AG09309 (cell line): ENCODE measurements around the gene SLC6A19.

Experiments
- DNase-seq: peaks from one replicate; pipeline ENCODE4 v3.0.0-alpha.2; 2010; ENCODE audit warnings: low read depth
- H3K4me3 ChIP-seq: 2 replicates; pipeline ENCODE4 v1.5.1; 2011; ENCODE audit warnings: mild to moderate bottlenecking, low read depth, low read length, moderate library complexity; ENCODE audit not compliant: control insufficient read depth
- TF ChIP-seq, protein P1 (sequence below): IDR thresholded peaks from 2 replicates; pipeline ENCODE4 v1.5.1; 2011; ENCODE audit warnings: mild to moderate bottlenecking, low read depth, low read length, inconsistent platforms; ENCODE audit not compliant: insufficient read depth, control insufficient read depth; ENCODE audit errors: missing control alignments

SLC6A19 gene

DNA sequence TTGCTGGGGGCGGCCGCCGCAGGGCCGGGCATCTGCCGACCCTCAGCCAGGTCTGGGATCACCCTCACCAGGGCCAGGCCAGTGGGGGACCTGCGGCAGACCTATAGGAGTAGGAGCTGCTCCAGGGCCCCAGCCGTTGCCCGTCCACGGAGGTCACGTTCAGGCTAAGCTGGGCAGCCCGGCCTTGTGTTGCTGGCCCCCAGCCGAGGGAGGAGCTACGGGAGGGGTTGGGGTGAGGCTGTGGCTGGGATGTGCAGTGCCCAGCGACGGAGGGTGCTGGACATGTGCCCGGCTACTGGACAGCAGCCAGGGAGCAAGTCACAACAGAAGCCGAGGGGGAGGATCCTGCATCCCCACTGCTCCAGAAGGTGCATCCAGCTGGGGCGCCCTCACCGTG, 39.6 kb upstream of the SLC6A19 start:
- TF ChIP-seq, protein P1, sequence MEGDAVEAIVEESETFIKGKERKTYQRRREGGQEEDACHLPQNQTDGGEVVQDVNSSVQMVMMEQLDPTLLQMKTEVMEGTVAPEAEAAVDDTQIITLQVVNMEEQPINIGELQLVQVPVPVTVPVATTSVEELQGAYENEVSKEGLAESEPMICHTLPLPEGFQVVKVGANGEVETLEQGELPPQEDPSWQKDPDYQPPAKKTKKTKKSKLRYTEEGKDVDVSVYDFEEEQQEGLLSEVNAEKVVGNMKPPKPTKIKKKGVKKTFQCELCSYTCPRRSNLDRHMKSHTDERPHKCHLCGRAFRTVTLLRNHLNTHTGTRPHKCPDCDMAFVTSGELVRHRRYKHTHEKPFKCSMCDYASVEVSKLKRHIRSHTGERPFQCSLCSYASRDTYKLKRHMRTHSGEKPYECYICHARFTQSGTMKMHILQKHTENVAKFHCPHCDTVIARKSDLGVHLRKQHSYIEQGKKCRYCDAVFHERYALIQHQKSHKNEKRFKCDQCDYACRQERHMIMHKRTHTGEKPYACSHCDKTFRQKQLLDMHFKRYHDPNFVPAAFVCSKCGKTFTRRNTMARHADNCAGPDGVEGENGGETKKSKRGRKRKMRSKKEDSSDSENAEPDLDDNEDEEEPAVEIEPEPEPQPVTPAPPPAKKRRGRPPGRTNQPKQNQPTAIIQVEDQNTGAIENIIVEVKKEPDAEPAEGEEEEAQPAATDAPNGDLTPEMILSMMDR, result no peak
- no peak for DNase-seq
- H3K4me3 ChIP-seq, result no peak overlapping the region

DNA sequence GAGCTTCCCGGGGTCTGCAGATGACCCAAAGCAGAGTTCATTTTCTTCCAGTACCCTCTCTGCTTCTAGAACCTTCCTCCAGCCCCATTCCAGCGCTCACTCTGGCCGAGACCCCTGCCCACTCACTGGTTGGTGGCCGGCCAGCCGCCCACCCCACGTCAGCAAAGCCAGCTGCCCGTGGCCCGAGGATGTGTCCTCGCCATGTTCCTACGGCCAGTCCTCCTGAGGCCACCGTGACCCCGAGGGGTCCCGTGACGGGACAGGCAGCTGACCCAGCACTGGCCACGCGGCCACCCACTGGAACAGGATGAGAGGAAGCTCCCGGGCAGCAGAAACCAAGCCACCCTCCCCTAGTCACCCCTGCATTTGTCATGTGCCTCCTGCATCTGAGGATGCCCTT, 39.1 kb upstream of the SLC6A19 start:
- TF ChIP-seq, protein P1, result no peak
- no peak for DNase-seq
- H3K4me3 ChIP-seq, result no peak overlapping the region

DNA sequence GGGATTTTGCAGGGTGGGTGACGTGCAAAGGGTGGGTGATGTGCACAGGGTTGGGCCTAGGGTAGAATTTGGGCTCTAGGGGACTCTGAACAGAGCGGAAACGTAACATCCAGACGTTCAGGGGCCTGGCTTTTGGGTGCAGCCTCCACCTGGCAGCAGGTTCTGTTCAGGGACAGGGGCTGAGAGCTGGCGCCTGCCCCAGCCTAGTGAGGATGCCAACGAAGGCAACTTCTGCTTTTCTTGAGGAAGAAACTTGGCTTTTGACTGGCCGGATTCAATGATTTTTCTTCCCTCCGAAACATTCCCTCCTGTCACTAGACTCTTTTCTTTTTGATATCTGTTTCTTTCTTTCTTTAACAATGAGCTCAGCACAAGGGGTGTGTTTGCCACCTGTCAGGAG, 38.6 kb upstream of the SLC6A19 start:
- no peak overlapping the region for H3K4me3 ChIP-seq
- TF ChIP-seq, protein P1, result no peak
- no peak for DNase-seq

DNA sequence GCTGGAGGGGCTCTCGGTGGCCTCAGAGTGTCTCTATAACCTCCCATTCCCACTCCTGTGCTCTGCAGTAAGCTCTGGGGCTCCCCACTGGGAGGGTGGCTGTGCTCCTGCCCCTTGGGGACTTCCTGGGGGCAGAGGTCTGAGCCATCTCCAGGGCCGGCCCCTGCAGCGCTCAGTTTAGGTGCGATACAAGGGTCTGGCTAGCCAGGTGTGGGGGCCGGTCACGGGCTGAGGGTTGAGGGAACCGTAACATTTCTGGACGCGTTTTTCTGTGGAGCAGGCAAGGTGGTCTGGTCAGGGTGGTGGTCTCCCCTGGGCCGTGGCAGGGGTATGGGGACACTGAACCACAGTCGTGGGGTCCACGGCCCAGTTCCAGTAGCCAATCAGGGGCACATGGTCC, 38.0 kb upstream of the SLC6A19 start:
- no peak for DNase-seq

DNA sequence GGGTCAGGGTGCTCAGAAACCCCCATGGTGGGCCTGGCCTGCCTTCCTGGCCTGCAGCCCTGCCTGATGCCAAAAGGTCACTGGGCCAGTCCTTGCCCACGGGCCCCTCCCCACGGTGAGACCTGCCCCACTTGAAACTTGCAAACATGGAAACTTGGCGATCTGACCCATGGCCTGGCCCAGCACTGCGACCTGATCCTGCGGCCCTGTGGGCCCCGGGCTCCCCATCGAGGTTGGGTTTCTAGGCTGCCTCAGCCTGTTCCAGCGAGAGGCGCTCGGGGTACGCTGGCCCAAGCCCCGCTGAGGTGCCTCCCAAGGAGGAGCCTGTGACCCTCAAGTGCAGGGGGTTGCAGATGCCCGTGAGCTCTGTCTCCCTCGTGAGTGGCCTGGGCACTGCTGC, 37.5 kb upstream of the SLC6A19 start:
- TF ChIP-seq, protein P1, result no peak
- no peak for DNase-seq
- no peak overlapping the region for H3K4me3 ChIP-seq

More for the DNA sequence above, 38.0 kb upstream of the SLC6A19 start:
- TF ChIP-seq, protein P1, result no peak
- no peak overlapping the region for H3K4me3 ChIP-seq

DNA sequence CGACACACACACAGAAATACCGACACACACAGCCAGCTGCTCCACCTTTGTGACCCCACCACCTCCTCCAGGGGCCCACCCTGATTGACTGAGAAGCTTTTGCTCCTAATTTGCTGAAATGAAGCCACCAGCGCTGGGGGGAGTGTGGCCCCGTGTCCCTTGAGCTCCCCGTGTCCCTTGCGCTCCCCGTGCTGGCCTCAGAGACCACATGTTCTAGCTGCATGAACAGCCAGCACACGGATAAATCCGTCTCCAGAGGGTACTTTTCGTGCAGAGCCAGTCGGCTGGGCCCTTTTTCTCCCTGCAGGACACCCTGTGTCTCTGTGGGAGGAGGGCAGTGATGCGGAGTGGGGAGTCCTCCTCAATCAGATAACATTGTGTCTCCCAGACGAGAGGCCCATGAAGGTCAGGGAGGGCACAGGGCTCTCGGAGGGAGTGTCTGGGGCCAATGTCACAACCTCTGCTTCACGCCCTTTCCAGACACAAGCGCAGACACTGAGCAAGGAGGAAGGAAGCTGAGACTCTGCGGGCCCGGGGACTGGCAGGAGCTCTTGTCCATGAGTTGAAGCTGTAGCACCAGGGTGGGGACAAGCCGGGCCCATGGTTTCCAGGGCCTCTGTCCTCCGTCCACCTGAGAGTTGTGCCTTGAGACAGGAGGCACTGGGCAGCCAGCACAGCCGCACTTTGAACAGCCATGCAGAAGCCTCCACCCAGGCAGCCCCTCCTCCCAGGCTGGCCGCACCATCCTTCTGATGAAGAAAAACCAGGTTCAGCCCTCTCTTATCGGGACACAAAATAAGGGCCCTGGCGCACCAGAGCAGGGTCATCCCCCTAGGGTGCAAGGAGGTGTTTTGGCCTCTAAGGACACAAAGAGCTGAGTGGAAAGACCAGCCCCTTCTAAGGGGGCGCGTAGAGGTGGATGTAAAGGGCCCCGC, 36.4 kb upstream of the SLC6A19 start:
- TF ChIP-seq, protein P1, result no peak
- no peak for DNase-seq
- H3K4me3 ChIP-seq, result no peak overlapping the region
